Measurements from ENCODE around the gene PDE9A.

The PDE9A gene

GRCh38 chr21:42672699-42673458, 19.5 kb downstream of the PDE9A start:
- DNase-seq (ENCODE audit: low spot score): no peak

- no peak for DNase-seq (ENCODE audit: low spot score)
These were observed 20.4 kb downstream of the PDE9A start for GRCh38 chr21:42673633-42674328.

- no peak for DNase-seq (ENCODE audit: low spot score)
These were observed 21.0 kb downstream of the PDE9A start for GRCh38 chr21:42674351-42674940.

- no peak for DNase-seq (ENCODE audit: low spot score)
These were observed 22.0 kb downstream of the PDE9A start for GRCh38 chr21:42675403-42675802.

- no peak for DNase-seq (ENCODE audit: low spot score)
These were observed 23.4 kb downstream of the PDE9A start for GRCh38 chr21:42676808-42677207.

- DNase-seq (ENCODE audit: low spot score): no peak
These were observed 24.2 kb downstream of the PDE9A start for GRCh38 chr21:42677339-42678321.

- no peak for DNase-seq (ENCODE audit: low spot score)
These were observed 25.3 kb downstream of the PDE9A start for GRCh38 chr21:42678618-42679295.

- DNase-seq (ENCODE audit: low spot score): no peak
These were observed 26.1 kb downstream of the PDE9A start for GRCh38 chr21:42679319-42680057.

GRCh38 chr21:42680058-42680330, 26.6 kb downstream of the PDE9A start:
- no peak for DNase-seq (ENCODE audit: low spot score)

- DNase-seq (ENCODE audit: low spot score): no peak
These were observed 27.0 kb downstream of the PDE9A start for GRCh38 chr21:42680429-42680828.

GRCh38 chr21:42681296-42682206, 28.1 kb downstream of the PDE9A start:
- DNase-seq (ENCODE audit: low spot score): peak; percentile 5

GRCh38 chr21:42682661-42683210, 29.3 kb downstream of the PDE9A start:
- no peak for DNase-seq (ENCODE audit: low spot score)

- peak; percentile 9 for DNase-seq (ENCODE audit: low spot score)
These were observed 30.1 kb downstream of the PDE9A start for GRCh38 chr21:42683371-42684108.

GRCh38 chr21:42684109-42684916, 30.9 kb downstream of the PDE9A start:
- peak; percentile 59 for DNase-seq (ENCODE audit: low spot score)

GRCh38 chr21:42685036-42685435, 31.6 kb downstream of the PDE9A start:
- no peak for DNase-seq (ENCODE audit: low spot score)

GRCh38 chr21:42685954-42686500, 32.6 kb downstream of the PDE9A start:
- DNase-seq (ENCODE audit: low spot score): no peak

- no peak for DNase-seq (ENCODE audit: low spot score)
These were observed 34.4 kb downstream of the PDE9A start for GRCh38 chr21:42687796-42688195.

Data from CD4-positive, alpha-beta T cell treated with Interleukin-15 for 4 hours (primary cell).